ENCODE measurements around the gene CHD3.

Gene CHD3

GRCh38 chr17:7884581-7885366, 3.8 kb upstream of the CHD3 start:
- ChIA-PET POLR2A (interaction anchor here (0.5 to 0.7 kb wide), 2 partner anchors 40 to 135 kb away, joined by 4 to 5 read pairs; no protein-coding TSS in a partner anchor), CTCF (interaction anchor here (1.2 kb wide), 1 partner anchor 52 kb away, joined by 3 read pairs; no protein-coding TSS in a partner anchor)
- TF ChIP-seq CTCF (IDR thresholded peaks at IDR 0.05; ENCODE audit: control extremely low read depth, extremely low read depth, low read depth, missing control alignments), result no peak
- DNase-seq (ENCODE audit: extremely low spot score), result peak; percentile 25

- POLR2A ChIA-PET, result interaction anchor here (0.5 to 1.1 kb wide), 3 partner anchors 28 to 482 kb away, joined by 3 to 6 read pairs (median 5); partner anchors contain the start of genes CYB5D1, NAA38 and TMEM256
- CTCF ChIA-PET, result interaction anchor here (0.7 to 1.2 kb wide), 9 partner anchors 9 to 104 kb away, joined by 3 to 5 read pairs (median 3); partner anchors contain the start of gene NAA38
- DNase-seq (ENCODE audit: extremely low spot score), result peak; percentile 74
- TF ChIP-seq CTCF (IDR thresholded peaks at IDR 0.05; ENCODE audit: control extremely low read depth, extremely low read depth, low read depth, missing control alignments), result no peak
Measured at GRCh38 chr17:7885367-7886226, 3.0 kb upstream of the CHD3 start.

GRCh38 chr17:7886227-7887037, 2.2 kb upstream of the CHD3 start:
- peak; percentile 35 for DNase-seq (ENCODE audit: extremely low spot score)
- CTCF ChIA-PET, result interaction anchor here (0.7 to 1.2 kb wide), 8 partner anchors 10 to 104 kb away, joined by 3 to 5 read pairs (median 3); partner anchors contain the start of gene NAA38
- no peak for TF ChIP-seq CTCF (IDR thresholded peaks at IDR 0.05; ENCODE audit: control extremely low read depth, extremely low read depth, low read depth, missing control alignments)
- POLR2A ChIA-PET, result interaction anchor here (0.6 to 1.1 kb wide), 2 partner anchors 29 to 482 kb away, joined by 3 to 6 read pairs; partner anchors contain the start of genes CYB5D1, NAA38 and TMEM256

GRCh38 chr17:7887038-7887481, 1.5 kb upstream of the CHD3 start:
- CTCF ChIA-PET, result no interaction called here
- no peak for TF ChIP-seq CTCF (IDR thresholded peaks at IDR 0.05; ENCODE audit: control extremely low read depth, extremely low read depth, low read depth, missing control alignments)
- POLR2A ChIA-PET, result no interaction called here
- DNase-seq (ENCODE audit: extremely low spot score), result no peak

GRCh38 chr17:7887482-7888183, 956 bp upstream of the CHD3 start:
- POLR2A ChIA-PET, result no interaction called here
- DNase-seq (ENCODE audit: extremely low spot score), result peak; percentile 91
- CTCF ChIA-PET, result no interaction called here
- no peak for TF ChIP-seq CTCF (IDR thresholded peaks at IDR 0.05; ENCODE audit: control extremely low read depth, extremely low read depth, low read depth, missing control alignments)

Measured in GM10248 (cell line).